ENCODE data around the gene RUNX1. TPM values are rescaled to one million over a fixed set of nuclear protein-coding genes. Genes with fewer than 3 reads are reported as not detected.

Gene RUNX1
- total and polyA plus RNA-seq, 2 of the 13 experiments (the other 11 are each of a cell fraction or from before 2014, with no cell fraction given): 5.4 to 6.4 TPM

DNA sequence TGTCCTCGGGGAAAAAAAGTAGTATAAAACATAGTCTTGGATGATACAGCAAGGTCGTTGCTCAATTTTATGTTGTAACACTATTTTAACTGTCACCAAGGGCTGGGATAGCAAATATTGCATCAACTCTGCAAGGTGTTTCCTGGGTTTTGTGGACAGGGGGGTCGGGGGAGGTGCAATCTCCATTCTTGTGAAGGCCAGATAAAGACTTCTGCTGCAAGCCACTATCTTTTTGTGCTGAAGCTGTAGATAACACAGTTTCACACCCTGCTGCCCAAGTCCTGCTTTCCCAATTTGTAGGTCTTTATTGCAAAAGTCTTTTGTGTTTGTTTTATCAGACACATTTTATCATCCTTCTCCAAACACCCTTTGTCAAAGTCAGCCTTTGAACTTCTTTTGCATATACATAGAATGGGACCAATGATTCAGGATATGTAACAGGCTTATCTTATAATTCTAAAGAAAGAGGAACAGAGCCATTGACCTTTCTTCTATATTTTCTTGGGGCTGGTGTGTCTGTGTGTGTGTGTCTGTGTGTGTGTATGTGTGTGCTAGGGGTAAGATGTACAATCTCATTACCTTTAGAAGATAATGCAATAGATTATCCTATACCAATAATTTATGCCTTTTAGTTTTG lies 140.6 kb downstream of the RUNX1 start (continued):
- TF ChIP-seq MLXIP (CRISPR knock-in tag; IDR thresholded peaks at IDR 0.05; ENCODE audit: borderline replicate concordance) (no peak), PITX1 (CRISPR knock-in tag; IDR thresholded peaks at IDR 0.05) (peak; percentile 67; the same call in 1 of the 2 replicates), ZFP1 (CRISPR knock-in tag; IDR thresholded peaks at IDR 0.05) (peak; percentile 67; the same call in 1 of the 2 replicates), CBFB (CRISPR knock-in tag; IDR thresholded peaks at IDR 0.05) (0 out of 2 replicates have a peak, but pooled peaks have one; percentile 23), RXRA (CRISPR knock-in tag; IDR thresholded peaks at IDR 0.05) (peak; percentile 67; the same call in 1 of the 2 replicates), MED1 (CRISPR knock-in tag; IDR thresholded peaks at IDR 0.05) (peak; percentile 55), TARDBP (CRISPR knock-in tag; IDR thresholded peaks at IDR 0.05) (peak; percentile 73), IRX3 (CRISPR knock-in tag; IDR thresholded peaks at IDR 0.05; ENCODE audit: borderline replicate concordance, low read depth) (no peak; the same call in 1 of the 2 replicates), ZBTB25 (CRISPR knock-in tag; IDR thresholded peaks at IDR 0.05) (peak; percentile 71), GFI1 (CRISPR knock-in tag; IDR thresholded peaks at IDR 0.05; ENCODE audit: borderline replicate concordance) (peak; percentile 55; the same call in 1 of the 2 replicates), ZNF792 (CRISPR knock-in tag; IDR thresholded peaks at IDR 0.05) (no peak), CEBPB (IDR thresholded peaks at IDR 0.05; ENCODE audit: borderline replicate concordance, low read depth, low read length) (peak; percentile 93), CREM (IDR thresholded peaks at IDR 0.05) (peak; percentile 90), CREM (CRISPR knock-in tag; IDR thresholded peaks at IDR 0.05) (no peak), ZEB1 (IDR thresholded peaks at IDR 0.05; ENCODE audit: insufficient replicate concordance, low read depth) (peak; percentile 30), GATAD1 (CRISPR knock-in tag; IDR thresholded peaks at IDR 0.05) (no peak), JUND (CRISPR knock-in tag; IDR thresholded peaks at IDR 0.05) (peak; percentile 67), FOXP1 (IDR thresholded peaks at IDR 0.05) (no peak), FOXP1 (CRISPR knock-in tag; IDR thresholded peaks at IDR 0.05) (peak; percentile 79; the same call in 1 of the 2 replicates), RERE (CRISPR knock-in tag; IDR thresholded peaks at IDR 0.05; ENCODE audit: low read depth) (peak; percentile 91), NCOA2 (CRISPR knock-in tag; IDR thresholded peaks at IDR 0.05) (peak; percentile 89)
- TF ChIP-seq, protein P1, sequence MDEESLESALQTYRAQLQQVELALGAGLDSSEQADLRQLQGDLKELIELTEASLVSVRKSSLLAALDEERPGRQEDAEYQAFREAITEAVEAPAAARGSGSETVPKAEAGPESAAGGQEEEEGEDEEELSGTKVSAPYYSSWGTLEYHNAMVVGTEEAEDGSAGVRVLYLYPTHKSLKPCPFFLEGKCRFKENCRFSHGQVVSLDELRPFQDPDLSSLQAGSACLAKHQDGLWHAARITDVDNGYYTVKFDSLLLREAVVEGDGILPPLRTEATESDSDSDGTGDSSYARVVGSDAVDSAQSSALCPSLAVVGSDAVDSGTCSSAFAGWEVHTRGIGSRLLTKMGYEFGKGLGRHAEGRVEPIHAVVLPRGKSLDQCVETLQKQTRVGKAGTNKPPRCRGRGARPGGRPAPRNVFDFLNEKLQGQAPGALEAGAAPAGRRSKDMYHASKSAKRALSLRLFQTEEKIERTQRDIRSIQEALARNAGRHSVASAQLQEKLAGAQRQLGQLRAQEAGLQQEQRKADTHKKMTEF (CRISPR knock-in tag; IDR thresholded peaks at IDR 0.05): peak; percentile 58; the same call in 1 of the 2 replicates

Data from HepG2 (cell line).